GM12865 (cell line): ENCODE data around the gene HDGF.

Source experiments
- DNase-seq: peaks from one replicate; pipeline ENCODE4 v3.0.0; 2010; ENCODE audit warnings: low read depth
- H3K4me3 ChIP-seq: 2 replicates; pipeline ENCODE4 v1.5.1; 2011; ENCODE audit warnings: mild to moderate bottlenecking, low read depth, low read length, control low read depth
- TF ChIP-seq, protein P1 (sequence below): IDR thresholded peaks from 2 replicates; pipeline ENCODE4 v1.5.1; 2011; ENCODE audit warnings: low read length, control low read depth, low read depth, inconsistent platforms; ENCODE audit not compliant: insufficient read depth; ENCODE audit errors: missing control alignments

The HDGF gene

DNA sequence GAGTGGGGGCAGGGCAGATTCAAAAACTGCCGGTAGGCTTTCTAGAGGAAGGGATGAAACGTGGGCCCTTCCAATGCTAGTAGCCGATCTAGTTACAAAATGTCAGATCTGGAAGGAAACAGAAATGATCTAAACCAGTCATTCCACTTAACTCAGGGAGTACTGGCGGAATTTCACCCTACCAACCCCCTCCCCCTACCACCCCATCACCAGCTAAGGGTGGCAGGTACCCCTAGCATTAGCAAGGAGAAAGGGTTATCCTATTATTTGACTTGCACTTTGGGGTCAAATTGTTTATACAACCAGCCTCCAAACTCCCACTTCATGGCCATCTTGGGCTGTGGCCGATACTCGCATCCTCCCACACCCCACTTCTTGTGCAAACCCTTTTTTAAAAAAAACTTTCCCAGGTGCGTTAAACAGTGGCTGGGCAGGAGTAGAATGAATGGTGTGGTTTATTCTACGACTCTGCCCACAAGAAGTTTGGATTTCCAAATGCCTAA lies 9.9 kb downstream of the HDGF start:
- DNase-seq: peak; percentile 47
- TF ChIP-seq, protein P1, sequence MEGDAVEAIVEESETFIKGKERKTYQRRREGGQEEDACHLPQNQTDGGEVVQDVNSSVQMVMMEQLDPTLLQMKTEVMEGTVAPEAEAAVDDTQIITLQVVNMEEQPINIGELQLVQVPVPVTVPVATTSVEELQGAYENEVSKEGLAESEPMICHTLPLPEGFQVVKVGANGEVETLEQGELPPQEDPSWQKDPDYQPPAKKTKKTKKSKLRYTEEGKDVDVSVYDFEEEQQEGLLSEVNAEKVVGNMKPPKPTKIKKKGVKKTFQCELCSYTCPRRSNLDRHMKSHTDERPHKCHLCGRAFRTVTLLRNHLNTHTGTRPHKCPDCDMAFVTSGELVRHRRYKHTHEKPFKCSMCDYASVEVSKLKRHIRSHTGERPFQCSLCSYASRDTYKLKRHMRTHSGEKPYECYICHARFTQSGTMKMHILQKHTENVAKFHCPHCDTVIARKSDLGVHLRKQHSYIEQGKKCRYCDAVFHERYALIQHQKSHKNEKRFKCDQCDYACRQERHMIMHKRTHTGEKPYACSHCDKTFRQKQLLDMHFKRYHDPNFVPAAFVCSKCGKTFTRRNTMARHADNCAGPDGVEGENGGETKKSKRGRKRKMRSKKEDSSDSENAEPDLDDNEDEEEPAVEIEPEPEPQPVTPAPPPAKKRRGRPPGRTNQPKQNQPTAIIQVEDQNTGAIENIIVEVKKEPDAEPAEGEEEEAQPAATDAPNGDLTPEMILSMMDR: no peak

DNA sequence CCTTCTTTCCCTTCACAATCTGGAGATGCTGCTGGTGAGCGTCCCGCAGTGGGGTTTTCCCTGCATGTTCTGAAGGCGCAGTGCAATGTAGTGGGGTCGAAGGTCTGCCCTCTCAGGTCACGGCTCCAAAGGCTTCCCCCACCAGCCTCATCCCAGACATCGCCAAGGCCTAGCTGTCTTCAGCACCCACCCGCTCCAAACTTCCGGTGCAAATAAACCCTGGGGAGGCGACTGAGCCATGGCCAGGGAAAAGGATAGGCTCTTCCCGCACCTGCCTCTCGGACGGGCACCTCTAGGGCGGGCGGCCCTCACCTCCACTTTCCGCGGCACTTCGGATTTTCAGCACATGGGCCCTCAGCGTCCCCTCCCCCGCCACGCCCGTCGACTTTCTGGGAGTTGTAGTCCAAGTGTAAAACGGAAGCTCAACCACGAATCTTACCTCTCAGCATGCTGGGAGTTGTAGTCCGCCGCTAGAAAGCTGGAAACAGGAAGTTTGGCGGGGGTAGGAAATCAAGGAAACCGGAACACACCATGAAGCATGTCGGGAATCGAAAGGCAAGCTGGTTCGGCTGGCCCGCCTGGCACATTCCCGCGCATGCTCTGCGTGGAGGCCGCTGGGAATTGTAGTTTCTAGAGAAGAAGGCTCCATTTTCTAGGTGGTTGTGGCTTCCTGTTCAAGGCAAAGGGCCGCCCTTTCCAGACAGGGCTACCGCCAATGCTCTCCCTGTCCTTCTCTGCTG lies 10.6 kb downstream of the HDGF start, which contains the start of gene MRPL24:
Gene MRPL24, minus strand, starts transcription at position 348 of the 740 bp plus-strand sequence. CDS start 2,384 bp downstream, outside the sequence.
- peak within 1 kb of the TSS; percentile 63 for H3K4me3 ChIP-seq
- TF ChIP-seq, protein P1: no peak
- DNase-seq: peak; percentile 99

More for the DNA sequence above, 9.9 kb downstream of the HDGF start:
- peak overlapping the region; percentile 63 for H3K4me3 ChIP-seq

DNA sequence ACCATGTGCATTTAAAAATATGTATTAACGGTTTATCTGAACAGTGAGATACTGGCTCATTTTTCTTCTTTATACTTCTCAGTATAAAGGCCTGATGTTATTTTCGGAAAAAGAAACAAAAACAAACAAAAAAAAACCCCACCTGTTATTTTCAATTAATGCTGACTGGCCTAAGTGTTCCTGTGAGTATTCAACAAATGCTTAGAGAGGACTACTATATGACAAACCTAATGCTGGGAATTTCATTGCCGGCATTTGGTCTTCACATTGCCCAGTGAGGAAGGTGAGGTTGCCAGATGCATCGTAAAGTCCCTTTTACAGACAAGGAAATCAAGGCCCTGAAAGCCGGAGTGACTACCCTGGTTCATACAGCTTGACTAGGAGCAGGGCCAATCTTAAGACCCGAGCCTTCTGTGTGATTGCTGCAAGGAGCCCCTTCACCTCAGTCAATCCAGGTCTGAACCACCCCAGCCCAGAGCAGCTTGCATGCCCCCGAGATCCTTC lies 11.2 kb downstream of the HDGF start:
- TF ChIP-seq, protein P1: no peak
- peak overlapping the region; percentile 59 for H3K4me3 ChIP-seq
- no peak for DNase-seq

DNA sequence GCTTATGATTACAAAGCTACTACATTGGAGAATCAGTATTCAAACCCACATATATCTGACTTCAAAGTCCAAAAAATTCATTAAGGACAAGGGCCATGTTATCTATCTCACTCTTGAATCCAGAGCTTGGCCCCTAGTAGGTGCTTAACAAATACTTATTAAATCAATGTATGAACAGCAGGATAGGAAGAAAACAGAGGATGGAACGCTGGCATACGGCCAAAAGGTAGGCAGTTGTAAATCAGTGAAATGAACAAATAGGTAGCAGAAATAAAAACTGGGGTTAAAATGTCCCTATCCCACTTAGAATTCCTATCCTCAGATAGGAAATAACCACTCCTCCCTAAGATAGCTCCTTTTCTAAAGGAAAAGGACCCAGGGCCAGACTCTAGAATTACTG lies 12.6 kb downstream of the HDGF start:
- TF ChIP-seq, protein P1: no peak
- no peak for DNase-seq
- H3K4me3 ChIP-seq: no peak overlapping the region

DNA sequence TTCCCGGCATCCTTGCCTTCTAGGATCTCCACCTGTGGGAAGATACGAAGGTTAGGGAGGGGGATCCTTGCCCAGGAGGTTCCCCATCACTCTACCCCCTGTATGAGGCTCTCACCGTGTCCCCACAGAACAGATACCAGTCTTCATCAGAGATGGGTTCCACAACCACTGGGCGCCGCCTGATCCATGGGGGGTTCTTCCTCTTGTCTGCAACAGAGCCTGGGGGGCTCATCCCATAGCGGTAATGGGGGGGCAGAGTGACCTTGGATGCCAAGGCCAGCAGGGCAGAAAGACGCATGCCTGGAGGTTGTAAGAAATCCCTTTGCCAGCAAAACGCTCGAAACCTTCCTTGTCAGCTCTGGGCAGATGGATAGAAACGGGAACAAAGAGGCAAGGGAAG lies 13.1 kb downstream of the HDGF start:
- TF ChIP-seq, protein P1: no peak
- DNase-seq: no peak
- H3K4me3 ChIP-seq: no peak overlapping the region

DNA sequence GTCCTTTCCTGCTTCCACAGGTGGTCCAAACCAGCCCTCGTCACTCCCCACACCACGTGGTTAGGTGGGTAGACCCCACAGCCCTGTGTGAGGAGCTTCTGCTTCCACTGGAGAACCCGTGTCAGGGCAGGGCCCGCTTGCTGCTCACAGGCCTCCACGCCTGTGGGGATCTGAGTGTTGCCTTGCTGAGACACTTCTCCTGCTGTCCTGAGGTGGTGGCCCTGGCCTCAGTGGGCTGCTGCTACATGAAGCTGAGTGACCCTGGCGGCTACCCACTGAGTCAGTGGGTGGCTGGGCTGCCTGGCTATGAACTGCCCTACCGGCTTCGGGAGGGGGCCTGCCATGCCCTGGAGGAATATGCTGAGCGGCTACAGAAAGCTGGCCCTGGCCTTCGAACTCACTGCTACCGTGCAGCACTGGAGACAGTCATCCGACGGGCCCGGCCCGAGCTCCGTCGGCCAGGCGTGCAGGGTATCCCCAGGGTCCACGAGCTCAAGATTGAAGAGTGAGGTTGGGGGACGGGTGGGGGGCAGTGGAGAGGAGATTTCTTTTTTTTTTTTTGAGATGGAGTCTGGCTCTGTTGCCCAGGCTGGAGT lies 17.4 kb downstream of the HDGF start:
- DNase-seq: no peak
- H3K4me3 ChIP-seq: no peak overlapping the region
- TF ChIP-seq, protein P1: no peak
